ENCODE measurements around the gene NEUROD2. TPM values are rescaled to one million over a fixed set of nuclear protein-coding genes. Genes with fewer than 3 reads are reported as not detected.

The NEUROD2 gene
- polyA plus RNA-seq, 2 of the 4 experiments (the other 2 are of a cell fraction) = not detected

DNA sequence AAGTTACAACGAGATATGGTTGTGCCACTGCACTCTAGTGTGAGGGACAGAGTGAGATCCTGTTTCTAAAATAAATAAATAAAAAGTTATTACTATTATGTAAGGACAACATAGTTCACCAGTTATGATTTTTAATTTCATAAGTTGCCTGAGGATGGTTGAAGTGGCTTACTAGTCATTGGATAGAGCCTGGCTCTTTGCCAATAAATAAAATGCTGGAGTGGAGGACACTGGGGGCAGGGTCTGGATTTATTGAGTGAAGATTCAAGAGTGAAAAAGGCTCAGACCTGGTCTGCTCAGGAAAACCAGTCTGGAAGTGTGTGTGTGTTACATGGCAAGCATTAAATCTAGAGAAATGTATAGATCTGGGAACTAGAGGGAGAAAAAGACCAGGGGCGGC lies 31.3 kb upstream of the NEUROD2 start:
- POLR2A ChIA-PET = no interaction called here

DNA sequence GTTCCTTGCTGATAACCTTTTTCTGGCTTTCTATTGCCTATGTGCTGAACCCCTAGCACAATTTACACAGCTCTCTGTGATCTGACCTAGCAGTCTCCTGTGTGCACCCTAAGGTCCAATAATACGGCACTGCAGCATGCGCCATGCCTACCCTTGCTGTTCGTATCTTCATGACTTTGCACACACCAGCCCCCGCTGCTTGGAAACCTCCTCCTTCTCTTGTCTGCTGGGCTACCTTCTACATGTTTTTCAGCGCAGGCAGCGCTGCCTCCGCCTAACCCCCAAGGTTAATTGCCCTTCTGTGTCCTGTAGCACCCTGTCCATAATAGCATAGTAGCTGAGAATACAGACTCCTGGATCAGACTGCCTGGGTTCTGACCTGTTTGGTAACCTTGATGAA lies 30.6 kb upstream of the NEUROD2 start:
- POLR2A ChIA-PET = interaction anchor here (1.1 kb wide), 1 partner anchor 15 kb away, joined by 3 read pairs; no protein-coding TSS in a partner anchor
- ATAC-seq (no peak), DNase-seq (ENCODE audit: low read depth in 1 of 2, low spot score in 1 of 2) (no peak), FAIRE-seq (no peak)
- CTCF ChIA-PET = interaction anchor here (1.0 to 58.8 kb wide), 4 partner anchors 4 to 94 kb away, joined by 4 to 1581 read pairs (median 1486); partner anchors contain the start of genes ERBB2, NEUROD2, PGAP3 and PNMT
- Histone ChIP-seq H3K4me2 (peak overlapping the region; percentile 92), H3K9me3 (no peaks in the 10 kb centered on the region), H3K4me3 (peak overlapping the region; percentile 82; the same call in 1 of the 3 replicates), H3K27ac (no peak overlapping the region), H3K4me1 (peaks cover 35% of the 10 kb centered on the region)
- WGBS (ENCODE audit: missing lambda C conversion rate) = 95% methylated on average over 7 of the region's 7 CpGs
- TF ChIP-seq BHLHE40 (IDR thresholded peaks at IDR 0.05; ENCODE audit: low read depth, low read length) (no peak), CBX2 (IDR thresholded peaks at IDR 0.05; ENCODE audit: borderline replicate concordance, low read depth) (no peak), SREBF2 (IDR thresholded peaks at IDR 0.05) (no peak), CHD2 (IDR thresholded peaks at IDR 0.05; ENCODE audit: low read length, partially characterized antibody) (no peak), ZFP36 (IDR thresholded peaks at IDR 0.05; ENCODE audit: borderline replicate concordance, partially characterized antibody) (no peak), RARB (CRISPR knock-in tag; IDR thresholded peaks at IDR 0.05) (no peak), SMC3 (IDR thresholded peaks at IDR 0.05) (no peak)
- TF ChIP-seq, protein P1, sequence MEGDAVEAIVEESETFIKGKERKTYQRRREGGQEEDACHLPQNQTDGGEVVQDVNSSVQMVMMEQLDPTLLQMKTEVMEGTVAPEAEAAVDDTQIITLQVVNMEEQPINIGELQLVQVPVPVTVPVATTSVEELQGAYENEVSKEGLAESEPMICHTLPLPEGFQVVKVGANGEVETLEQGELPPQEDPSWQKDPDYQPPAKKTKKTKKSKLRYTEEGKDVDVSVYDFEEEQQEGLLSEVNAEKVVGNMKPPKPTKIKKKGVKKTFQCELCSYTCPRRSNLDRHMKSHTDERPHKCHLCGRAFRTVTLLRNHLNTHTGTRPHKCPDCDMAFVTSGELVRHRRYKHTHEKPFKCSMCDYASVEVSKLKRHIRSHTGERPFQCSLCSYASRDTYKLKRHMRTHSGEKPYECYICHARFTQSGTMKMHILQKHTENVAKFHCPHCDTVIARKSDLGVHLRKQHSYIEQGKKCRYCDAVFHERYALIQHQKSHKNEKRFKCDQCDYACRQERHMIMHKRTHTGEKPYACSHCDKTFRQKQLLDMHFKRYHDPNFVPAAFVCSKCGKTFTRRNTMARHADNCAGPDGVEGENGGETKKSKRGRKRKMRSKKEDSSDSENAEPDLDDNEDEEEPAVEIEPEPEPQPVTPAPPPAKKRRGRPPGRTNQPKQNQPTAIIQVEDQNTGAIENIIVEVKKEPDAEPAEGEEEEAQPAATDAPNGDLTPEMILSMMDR (IDR thresholded peaks at IDR 0.05) = no peak
- TF ChIP-seq, protein P2, sequence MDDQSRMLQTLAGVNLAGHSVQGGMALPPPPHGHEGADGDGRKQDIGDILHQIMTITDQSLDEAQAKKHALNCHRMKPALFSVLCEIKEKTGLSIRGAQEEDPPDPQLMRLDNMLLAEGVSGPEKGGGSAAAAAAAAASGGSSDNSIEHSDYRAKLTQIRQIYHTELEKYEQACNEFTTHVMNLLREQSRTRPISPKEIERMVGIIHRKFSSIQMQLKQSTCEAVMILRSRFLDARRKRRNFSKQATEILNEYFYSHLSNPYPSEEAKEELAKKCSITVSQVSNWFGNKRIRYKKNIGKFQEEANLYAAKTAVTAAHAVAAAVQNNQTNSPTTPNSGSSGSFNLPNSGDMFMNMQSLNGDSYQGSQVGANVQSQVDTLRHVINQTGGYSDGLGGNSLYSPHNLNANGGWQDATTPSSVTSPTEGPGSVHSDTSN (IDR thresholded peaks at IDR 0.05) = no peak

More for the DNA sequence above, 31.3 kb upstream of the NEUROD2 start:
- Histone ChIP-seq H3K4me2 (peak overlapping the region; percentile 92; the same call in 1 of the 3 replicates), H3K4me3 (no peak overlapping the region), H3K9me3 (no peaks in the 10 kb centered on the region), H3K4me1 (peaks cover 37% of the 10 kb centered on the region), H3K27ac (no peak overlapping the region)
- FAIRE-seq (no peak), ATAC-seq (no peak), DNase-seq (ENCODE audit: low read depth in 1 of 2, low spot score in 1 of 2) (no peak)
- CTCF ChIA-PET = interaction anchor here (1.2 to 58.8 kb wide), 5 partner anchors 4 to 114 kb away, joined by 5 to 1581 read pairs (median 1391); partner anchors contain the start of genes ERBB2, NEUROD2, PGAP3 and PNMT
- 87% methylated on average over 2 of the region's 2 CpGs for WGBS (ENCODE audit: missing lambda C conversion rate)
- TF ChIP-seq HOXA7 (CRISPR knock-in tag; IDR thresholded peaks at IDR 0.05) (no peak), TP53 (CRISPR knock-in tag; IDR thresholded peaks at IDR 0.05) (no peak), NR3C1 (IDR thresholded peaks at IDR 0.05) (no peak), JUN (IDR thresholded peaks at IDR 0.05) (no peak), JUNB (IDR thresholded peaks at IDR 0.05) (no peak), POLR2A (IDR thresholded peaks at IDR 0.05; ENCODE audit: low read length) (no peak), ZC3H11A (IDR thresholded peaks at IDR 0.05) (no peak), FOSL2 (IDR thresholded peaks at IDR 0.05) (no peak), FOSL2 (CRISPR knock-in tag; IDR thresholded peaks at IDR 0.05) (no peak), MYC (IDR thresholded peaks at IDR 0.05; ENCODE audit: borderline replicate concordance, low read length) (no peak), RCOR1 (IDR thresholded peaks at IDR 0.05; ENCODE audit: low read depth, low read length) (no peak), EHF (CRISPR knock-in tag; IDR thresholded peaks at IDR 0.05) (no peak), BHLHE40 (IDR thresholded peaks at IDR 0.05; ENCODE audit: low read depth, low read length) (no peak)
- TF ChIP-seq, protein P3, sequence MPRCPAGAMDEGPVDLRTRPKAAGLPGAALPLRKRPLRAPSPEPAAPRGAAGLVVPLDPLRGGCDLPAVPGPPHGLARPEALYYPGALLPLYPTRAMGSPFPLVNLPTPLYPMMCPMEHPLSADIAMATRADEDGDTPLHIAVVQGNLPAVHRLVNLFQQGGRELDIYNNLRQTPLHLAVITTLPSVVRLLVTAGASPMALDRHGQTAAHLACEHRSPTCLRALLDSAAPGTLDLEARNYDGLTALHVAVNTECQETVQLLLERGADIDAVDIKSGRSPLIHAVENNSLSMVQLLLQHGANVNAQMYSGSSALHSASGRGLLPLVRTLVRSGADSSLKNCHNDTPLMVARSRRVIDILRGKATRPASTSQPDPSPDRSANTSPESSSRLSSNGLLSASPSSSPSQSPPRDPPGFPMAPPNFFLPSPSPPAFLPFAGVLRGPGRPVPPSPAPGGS (IDR thresholded peaks at IDR 0.05) = no peak
- TF ChIP-seq, protein P4, sequence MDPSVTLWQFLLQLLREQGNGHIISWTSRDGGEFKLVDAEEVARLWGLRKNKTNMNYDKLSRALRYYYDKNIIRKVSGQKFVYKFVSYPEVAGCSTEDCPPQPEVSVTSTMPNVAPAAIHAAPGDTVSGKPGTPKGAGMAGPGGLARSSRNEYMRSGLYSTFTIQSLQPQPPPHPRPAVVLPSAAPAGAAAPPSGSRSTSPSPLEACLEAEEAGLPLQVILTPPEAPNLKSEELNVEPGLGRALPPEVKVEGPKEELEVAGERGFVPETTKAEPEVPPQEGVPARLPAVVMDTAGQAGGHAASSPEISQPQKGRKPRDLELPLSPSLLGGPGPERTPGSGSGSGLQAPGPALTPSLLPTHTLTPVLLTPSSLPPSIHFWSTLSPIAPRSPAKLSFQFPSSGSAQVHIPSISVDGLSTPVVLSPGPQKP (IDR thresholded peaks at IDR 0.05; ENCODE audit: low read depth, low read length) = no peak
- TF ChIP-seq, protein P5, sequence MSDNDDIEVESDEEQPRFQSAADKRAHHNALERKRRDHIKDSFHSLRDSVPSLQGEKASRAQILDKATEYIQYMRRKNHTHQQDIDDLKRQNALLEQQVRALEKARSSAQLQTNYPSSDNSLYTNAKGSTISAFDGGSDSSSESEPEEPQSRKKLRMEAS (IDR thresholded peaks at IDR 0.05) = no peak
- TF ChIP-seq, protein P6, sequence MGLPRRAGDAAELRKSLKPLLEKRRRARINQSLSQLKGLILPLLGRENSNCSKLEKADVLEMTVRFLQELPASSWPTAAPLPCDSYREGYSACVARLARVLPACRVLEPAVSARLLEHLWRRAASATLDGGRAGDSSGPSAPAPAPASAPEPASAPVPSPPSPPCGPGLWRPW (IDR thresholded peaks at IDR 0.05) = no peak
- TF ChIP-seq, protein P7, sequence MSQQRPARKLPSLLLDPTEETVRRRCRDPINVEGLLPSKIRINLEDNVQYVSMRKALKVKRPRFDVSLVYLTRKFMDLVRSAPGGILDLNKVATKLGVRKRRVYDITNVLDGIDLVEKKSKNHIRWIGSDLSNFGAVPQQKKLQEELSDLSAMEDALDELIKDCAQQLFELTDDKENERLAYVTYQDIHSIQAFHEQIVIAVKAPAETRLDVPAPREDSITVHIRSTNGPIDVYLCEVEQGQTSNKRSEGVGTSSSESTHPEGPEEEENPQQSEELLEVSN (IDR thresholded peaks at IDR 0.05; ENCODE audit: borderline replicate concordance, low read depth) = no peak
